Body of pancreas (tissue), 4 donors: ENCODE results near the gene DDX1. TPM values are rescaled to one million over a fixed set of nuclear protein-coding genes. Genes with fewer than 3 reads are reported as not detected.

Experiments used
- ATAC-seq: fragments of 150-250 bp; one replicate; pipeline ENCODE4 v1.9.1; 2016
- DNase-seq, 4 donors: peaks; one replicate each; pipeline ENCODE4 v3.0.0-alpha.2; 2019
- H3K27ac ChIP-seq, 4 donors: fragments of 200-600 bp; sonication (generic); 1 replicate in 3 of 4; 2 replicates in 1 of 4; pipeline versions ENCODE4 v1.5.1 to v1.6.1; 2016 to 2019; ENCODE audit warnings: mild to moderate bottlenecking in 1 of 4, mixed read lengths in 1 of 4, moderate library complexity in 1 of 4
- H3K27me3 ChIP-seq, 2 donors: fragments of 200-600 bp; sonication (generic); one replicate each; pipeline ENCODE4 v1.6.0; 2016; ENCODE audit warnings: mild to moderate bottlenecking in 1 of 2
- H3K36me3 ChIP-seq, 2 donors: fragments of 200-600 bp; sonication (generic); replicated peaks in 1 of 2; 2 replicates each; pipeline ENCODE4 v1.5.1; 2016; ENCODE audit warnings: low read depth in 2 of 2; ENCODE audit not compliant: insufficient read depth in 1 of 2
- H3K4me1 ChIP-seq: fragments of 200-600 bp; sonication (generic); one replicate; pipeline ENCODE4 v1.6.0; 2016
- H3K4me3 ChIP-seq, 2 donors: fragments of 200-600 bp; sonication (generic); 1 replicate in 1 of 2; 2 replicates in 1 of 2; pipeline ENCODE4 v1.5.1; 2016 to 2019
- H3K9me3 ChIP-seq, 3 donors: fragments of 200-600 bp; sonication (generic); 1 replicate in 2 of 3; 2 replicates in 1 of 3; pipeline ENCODE4 v1.5.1; 2016
- POLR2A ChIP-seq, 3 donors: fragments of 450-650 bp; IDR thresholded peaks; one replicate each; pipeline ENCODE4 v1.6.1; 2016; ENCODE audit warnings: antibody characterized with exemption in 3 of 3, mild to moderate bottlenecking in 2 of 3
- WGBS, 2 donors: methylation state at CpG; one replicate each; pipeline ENCODE4 v1.1.5; 2017; 5-methylcytosine and 5-hydroxymethylcytosine counted together
- intact Hi-C: fragments of 100-400 bp; cut with DNase I; formaldehyde crosslinking; loops from one replicate; pipeline ENCODE4 v1.15.1; 2023
- total RNA-seq, 2 donors: library from RNA; depleted of rRNA; stranded (reverse); fragments of >200 nt; gene quantifications; one replicate each; pipeline ENCODE4 v1.1.0, GENCODE V29; 2016
- TF ChIP-seq, protein P1 (sequence below), 7 experiments: fragments of 450-650 bp in 4 of 7; fragments of 200-600 bp in 3 of 7; sonication (generic) in 3 of 7; IDR thresholded peaks; one replicate each; pipeline ENCODE4 v1.5.1; 2016 to 2019; ENCODE audit warnings: antibody characterized with exemption in 7 of 7

DDX1 gene
- total RNA-seq, 2 donors from 2014 or later, result 35.3 to 61.3 TPM

DNA sequence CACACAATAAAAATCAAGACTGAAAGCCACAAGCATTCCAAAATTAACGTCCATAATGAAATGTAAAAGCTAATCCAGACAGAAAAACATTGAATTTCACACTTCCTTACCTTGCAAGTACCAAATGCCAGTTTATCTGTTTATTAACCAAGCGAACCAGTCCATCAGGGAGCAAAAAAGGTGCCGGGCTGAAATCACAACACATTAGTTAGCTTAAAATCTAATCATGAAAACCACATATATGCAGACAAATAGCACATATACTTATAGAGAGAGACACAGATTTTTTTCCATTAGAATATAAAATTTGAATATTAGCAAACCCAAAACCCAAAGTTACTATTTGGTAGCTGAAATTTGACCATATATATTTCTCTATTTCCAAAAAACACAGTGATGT, 37.7 kb upstream of the DDX1 start:
- peaks cover 13% of the 10 kb centered on the region for H3K4me1 ChIP-seq
- WGBS, 2 donors, result 79 to 91% methylated on average over 3 of the region's 3 CpGs
- peaks cover 0 to 1% of the 10 kb centered on the region in 2 donors for H3K36me3 ChIP-seq
- DNase-seq (no peak), ATAC-seq (no peak)
- H3K9me3 ChIP-seq, result no peaks in the 10 kb centered on the region
- H3K4me3 ChIP-seq, result no peak overlapping the region
- no peaks in the 10 kb centered on the region for H3K27me3 ChIP-seq
- TF ChIP-seq, protein P1, sequence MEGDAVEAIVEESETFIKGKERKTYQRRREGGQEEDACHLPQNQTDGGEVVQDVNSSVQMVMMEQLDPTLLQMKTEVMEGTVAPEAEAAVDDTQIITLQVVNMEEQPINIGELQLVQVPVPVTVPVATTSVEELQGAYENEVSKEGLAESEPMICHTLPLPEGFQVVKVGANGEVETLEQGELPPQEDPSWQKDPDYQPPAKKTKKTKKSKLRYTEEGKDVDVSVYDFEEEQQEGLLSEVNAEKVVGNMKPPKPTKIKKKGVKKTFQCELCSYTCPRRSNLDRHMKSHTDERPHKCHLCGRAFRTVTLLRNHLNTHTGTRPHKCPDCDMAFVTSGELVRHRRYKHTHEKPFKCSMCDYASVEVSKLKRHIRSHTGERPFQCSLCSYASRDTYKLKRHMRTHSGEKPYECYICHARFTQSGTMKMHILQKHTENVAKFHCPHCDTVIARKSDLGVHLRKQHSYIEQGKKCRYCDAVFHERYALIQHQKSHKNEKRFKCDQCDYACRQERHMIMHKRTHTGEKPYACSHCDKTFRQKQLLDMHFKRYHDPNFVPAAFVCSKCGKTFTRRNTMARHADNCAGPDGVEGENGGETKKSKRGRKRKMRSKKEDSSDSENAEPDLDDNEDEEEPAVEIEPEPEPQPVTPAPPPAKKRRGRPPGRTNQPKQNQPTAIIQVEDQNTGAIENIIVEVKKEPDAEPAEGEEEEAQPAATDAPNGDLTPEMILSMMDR (IDR thresholded peaks at IDR 0.05), result no peak
- TF ChIP-seq POLR2A (IDR thresholded peaks at IDR 0.05), result no peak
- no peak overlapping the region for H3K27ac ChIP-seq
- intact Hi-C loops, result no loop called here

GRCh38 chr2:15554525-15555218, 37.0 kb upstream of the DDX1 start:
- WGBS, 2 donors, result 86 to 91% methylated on average over 5 of the region's 5 CpGs
- Histone ChIP-seq H3K27ac (no peak overlapping the region), H3K4me1 (peaks cover 20% of the 10 kb centered on the region), H3K27me3 (no peaks in the 10 kb centered on the region), H3K4me3 (no peak overlapping the region), H3K36me3 (peaks cover 0 to 1% of the 10 kb centered on the region in 2 donors), H3K9me3 (no peaks in the 10 kb centered on the region)
- ATAC-seq, result no peak
- intact Hi-C loops, result no loop called here
- no peak for DNase-seq
- no peak for TF ChIP-seq POLR2A (IDR thresholded peaks at IDR 0.05)
- TF ChIP-seq, protein P1 (IDR thresholded peaks at IDR 0.05), result no peak

GRCh38 chr2:15555760-15556193, 35.9 kb upstream of the DDX1 start:
- TF ChIP-seq, protein P1 (IDR thresholded peaks at IDR 0.05), result no peak
- TF ChIP-seq POLR2A (IDR thresholded peaks at IDR 0.05), result no peak
- Histone ChIP-seq H3K4me3 (no peak overlapping the region), H3K27me3 (no peaks in the 10 kb centered on the region), H3K4me1 (peaks cover 23% of the 10 kb centered on the region), H3K27ac (no peak overlapping the region), H3K9me3 (no peaks in the 10 kb centered on the region), H3K36me3 (peaks cover 0 to 1% of the 10 kb centered on the region in 2 donors)
- ATAC-seq (no peak), DNase-seq (no peak)
- 88 to 89% methylated on average over 3 of the region's 3 CpGs for WGBS, 2 donors
- intact Hi-C loops, result no loop called here

DNA sequence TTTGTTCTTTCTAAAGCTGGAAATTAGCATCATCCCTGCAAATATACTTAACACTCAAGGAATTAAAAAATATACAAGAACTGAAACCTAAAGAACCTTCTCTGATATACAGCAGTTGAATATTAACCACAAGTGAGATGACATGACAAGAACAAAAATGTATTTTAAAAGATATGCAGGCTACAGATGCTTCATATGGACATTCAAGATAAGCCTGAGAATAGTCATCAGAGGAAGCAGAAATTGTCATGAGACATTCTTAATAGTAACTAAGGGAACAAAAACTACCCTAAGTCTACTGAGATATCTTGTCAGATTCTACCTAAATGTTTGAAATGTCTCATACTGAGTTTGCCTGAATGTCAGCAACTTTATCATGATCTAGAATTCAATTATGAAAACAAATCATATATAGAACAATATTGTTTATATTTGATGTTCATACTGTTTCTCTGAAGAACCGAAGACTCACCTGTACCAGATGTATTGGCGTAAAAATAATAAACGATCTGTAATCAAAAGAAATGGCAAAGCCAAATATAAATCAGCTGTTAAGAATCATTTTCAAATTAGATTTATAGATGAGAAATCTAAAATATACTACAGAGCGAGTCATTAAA, 35.2 kb upstream of the DDX1 start:
- ATAC-seq, result no peak
- no peak for TF ChIP-seq POLR2A (IDR thresholded peaks at IDR 0.05)
- TF ChIP-seq, protein P1 (IDR thresholded peaks at IDR 0.05), result no peak
- intact Hi-C loops, result no loop called here

More for the DNA sequence above, 35.2 kb upstream of the DDX1 start:
- Histone ChIP-seq H3K27me3 (no peaks in the 10 kb centered on the region), H3K36me3 (peaks cover 0 to 1% of the 10 kb centered on the region in 2 donors), H3K9me3 (no peaks in the 10 kb centered on the region), H3K27ac (no peak overlapping the region), H3K4me3 (no peak overlapping the region), H3K4me1 (peaks cover 23% of the 10 kb centered on the region)
- 83 to 84% methylated on average over 4 of the region's 4 CpGs for WGBS, 2 donors
- no peak for DNase-seq
